GM18520 (cell line): ENCODE results near the gene DDC.
"Not testable (repeated sequence)": the region's sequence is repeated elsewhere in the genome, so short reads cannot be mapped to it uniquely, and the experiment has no call there.

Experiments
- ATAC-seq: cut with Tn5 transposase; IDR thresholded peaks from one replicate; pipeline ENCODE4 v1.9.1; 2021; ENCODE audit not compliant: unreplicated experiment

The DDC gene

GRCh38 chr7:50528266-50529092 is 36.7 kb downstream of the DDC start:
- ATAC-seq: no peak

GRCh38 chr7:50519350-50519749 is 45.9 kb downstream of the DDC start:
- ATAC-seq: not testable (repeated sequence)

- no peak for ATAC-seq
These were observed 51.9 kb downstream of the DDC start for GRCh38 chr7:50513166-50513871.

GRCh38 chr7:50512384-50512783 is 52.8 kb downstream of the DDC start:
- ATAC-seq: no peak

- ATAC-seq: no peak
These were observed 55.7 kb downstream of the DDC start for GRCh38 chr7:50509459-50509858.

- ATAC-seq: no peak
These were observed 56.7 kb downstream of the DDC start for GRCh38 chr7:50508471-50508943.

- no peak for ATAC-seq
These were observed 57.2 kb downstream of the DDC start for GRCh38 chr7:50507898-50508470.

- no peak for ATAC-seq
These were observed 59.5 kb downstream of the DDC start for GRCh38 chr7:50505553-50506210.

- no peak for ATAC-seq
These were observed 60.3 kb downstream of the DDC start for GRCh38 chr7:50504646-50505546.

- ATAC-seq: no peak
These were observed 62.3 kb downstream of the DDC start for GRCh38 chr7:50502947-50503346.

GRCh38 chr7:50502001-50502684 is 63.1 kb downstream of the DDC start:
- ATAC-seq: no peak

GRCh38 chr7:50499092-50499491 is 66.1 kb downstream of the DDC start:
- no peak for ATAC-seq

GRCh38 chr7:50497968-50498367 is 67.2 kb downstream of the DDC start:
- no peak for ATAC-seq

GRCh38 chr7:50497068-50497642 is 68.0 kb downstream of the DDC start:
- no peak for ATAC-seq

GRCh38 chr7:50496569-50496968 is 68.6 kb downstream of the DDC start:
- no peak for ATAC-seq

- ATAC-seq: no peak
These were observed 69.5 kb downstream of the DDC start for GRCh38 chr7:50495746-50496145.

- no peak for ATAC-seq
These were observed 72.3 kb downstream of the DDC start for GRCh38 chr7:50492770-50493519.

- ATAC-seq: no peak
These were observed 73.3 kb downstream of the DDC start for GRCh38 chr7:50491943-50492342.

- no peak for ATAC-seq
These were observed 74.0 kb downstream of the DDC start for GRCh38 chr7:50491209-50491608.
